ENCODE results near the gene SGMS1.

The SGMS1 gene

DNA sequence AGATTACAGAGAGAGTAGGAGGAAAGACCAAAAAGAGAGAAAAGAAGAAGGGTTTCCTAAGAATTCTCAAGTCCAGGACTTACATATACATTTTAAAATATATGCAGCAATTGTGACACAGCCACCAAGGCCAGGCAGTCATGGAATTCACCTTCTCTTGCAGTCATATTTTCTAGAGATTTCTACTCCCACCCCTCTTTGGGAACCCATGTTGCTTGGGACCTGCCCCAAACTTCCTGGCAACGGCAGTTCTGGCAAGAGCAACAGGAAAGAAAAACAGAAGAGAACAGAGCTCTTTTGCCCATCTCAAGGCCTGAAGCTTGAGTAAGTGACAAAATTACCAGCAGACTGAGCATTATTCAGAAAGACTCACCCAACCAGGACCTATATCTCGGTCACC is 244.1 kb downstream of the SGMS1 start:
- no peaks in the 10 kb centered on the region for H3K9me2 ChIP-seq (replicated peaks; ENCODE audit: insufficient read depth, low read length)
- H3K4me2 ChIP-seq (ENCODE audit: low read depth, low read length, poor library complexity, severe bottlenecking) = no peak overlapping the region
- no peaks in the 10 kb centered on the region for H3F3A ChIP-seq (ENCODE audit: insufficient read depth)
- no peaks in the 10 kb centered on the region for H3K27me3 ChIP-seq (ENCODE audit: low read length)
- no peak overlapping the region for H3K27ac ChIP-seq (ENCODE audit: low read depth, low read length)
- H2AFZ ChIP-seq (ENCODE audit: low read depth, low read length, severe bottlenecking) = no peak overlapping the region
- no peak overlapping the region for H3K9ac ChIP-seq (ENCODE audit: low read length)
- H3K79me2 ChIP-seq (ENCODE audit: insufficient read depth, low read length) = no peaks in the 10 kb centered on the region
- no peaks in the 10 kb centered on the region for H4K20me1 ChIP-seq (ENCODE audit: low read depth, low read length)
- no peak overlapping the region for H3K4me3 ChIP-seq (ENCODE audit: insufficient read depth, low read length, poor library complexity, severe bottlenecking)
- H3K9me3 ChIP-seq (ENCODE audit: insufficient read depth, low read length) = no peaks in the 10 kb centered on the region
- TF ChIP-seq EZH2phosphoT487 (conservative IDR thresholded peaks at IDR 0.05; ENCODE audit: low read length) = no peak
- TF ChIP-seq, protein P1, sequence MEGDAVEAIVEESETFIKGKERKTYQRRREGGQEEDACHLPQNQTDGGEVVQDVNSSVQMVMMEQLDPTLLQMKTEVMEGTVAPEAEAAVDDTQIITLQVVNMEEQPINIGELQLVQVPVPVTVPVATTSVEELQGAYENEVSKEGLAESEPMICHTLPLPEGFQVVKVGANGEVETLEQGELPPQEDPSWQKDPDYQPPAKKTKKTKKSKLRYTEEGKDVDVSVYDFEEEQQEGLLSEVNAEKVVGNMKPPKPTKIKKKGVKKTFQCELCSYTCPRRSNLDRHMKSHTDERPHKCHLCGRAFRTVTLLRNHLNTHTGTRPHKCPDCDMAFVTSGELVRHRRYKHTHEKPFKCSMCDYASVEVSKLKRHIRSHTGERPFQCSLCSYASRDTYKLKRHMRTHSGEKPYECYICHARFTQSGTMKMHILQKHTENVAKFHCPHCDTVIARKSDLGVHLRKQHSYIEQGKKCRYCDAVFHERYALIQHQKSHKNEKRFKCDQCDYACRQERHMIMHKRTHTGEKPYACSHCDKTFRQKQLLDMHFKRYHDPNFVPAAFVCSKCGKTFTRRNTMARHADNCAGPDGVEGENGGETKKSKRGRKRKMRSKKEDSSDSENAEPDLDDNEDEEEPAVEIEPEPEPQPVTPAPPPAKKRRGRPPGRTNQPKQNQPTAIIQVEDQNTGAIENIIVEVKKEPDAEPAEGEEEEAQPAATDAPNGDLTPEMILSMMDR (IDR thresholded peaks at IDR 0.05; ENCODE audit: insufficient read depth, low read length, poor library complexity, severe bottlenecking) = no peak
- no peaks in the 10 kb centered on the region for H3K36me3 ChIP-seq (ENCODE audit: low read length)

DNA sequence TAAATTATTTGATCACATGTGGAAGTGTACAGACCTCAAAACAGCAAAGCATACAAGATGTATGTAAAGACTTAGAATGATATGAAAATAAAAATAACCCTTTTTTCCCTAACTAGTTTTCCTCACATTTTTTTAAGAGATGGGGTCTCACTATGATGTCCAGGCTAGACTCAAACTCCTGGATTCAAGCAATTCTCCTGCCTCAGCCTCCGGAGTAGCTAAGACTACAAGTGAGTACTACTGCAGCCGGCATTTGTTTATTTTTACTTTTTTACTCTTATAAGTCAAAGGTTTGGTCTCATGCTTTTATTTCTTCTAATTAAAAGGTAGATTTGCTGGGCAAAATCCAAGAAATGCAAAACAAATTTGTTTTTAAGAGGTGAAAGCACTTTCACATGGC is 248.0 kb downstream of the SGMS1 start:
- TF ChIP-seq, protein P1 (IDR thresholded peaks at IDR 0.05; ENCODE audit: insufficient read depth, low read length, poor library complexity, severe bottlenecking) = no peak
- Histone ChIP-seq H3K9me2 (replicated peaks; ENCODE audit: insufficient read depth, low read length) (no peaks in the 10 kb centered on the region), H2AFZ (ENCODE audit: low read depth, low read length, severe bottlenecking) (no peak overlapping the region), H3K27me3 (ENCODE audit: low read length) (no peaks in the 10 kb centered on the region), H3K9me3 (ENCODE audit: insufficient read depth, low read length) (no peaks in the 10 kb centered on the region), H3K9ac (ENCODE audit: low read length) (no peak overlapping the region), H3K4me2 (ENCODE audit: low read depth, low read length, poor library complexity, severe bottlenecking) (no peak overlapping the region), H3K36me3 (ENCODE audit: low read length) (no peaks in the 10 kb centered on the region), H3K4me3 (ENCODE audit: insufficient read depth, low read length, poor library complexity, severe bottlenecking) (no peak overlapping the region), H3F3A (ENCODE audit: insufficient read depth) (no peaks in the 10 kb centered on the region), H4K20me1 (ENCODE audit: low read depth, low read length) (no peaks in the 10 kb centered on the region), H3K27ac (ENCODE audit: low read depth, low read length) (no peak overlapping the region), H3K79me2 (ENCODE audit: insufficient read depth, low read length) (no peaks in the 10 kb centered on the region)

DNA sequence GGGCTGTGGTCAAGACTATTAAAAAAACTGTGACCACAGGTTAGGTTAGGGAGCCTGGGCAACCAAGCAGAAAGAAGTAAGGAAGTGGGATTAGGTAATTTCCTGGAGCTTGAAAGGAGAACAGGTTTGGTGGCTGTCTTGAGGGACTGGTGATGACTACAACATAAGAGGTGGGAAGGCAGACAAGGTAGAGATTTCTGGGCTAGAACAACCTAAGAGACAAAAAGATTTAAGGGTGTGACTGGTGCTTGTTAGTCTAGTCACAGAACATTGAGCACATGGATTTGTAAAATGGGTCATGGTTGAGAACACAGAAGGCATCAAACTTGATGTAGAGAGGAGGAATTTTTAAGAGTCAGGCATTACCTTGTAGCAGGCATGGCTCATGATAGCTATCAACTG is 248.7 kb downstream of the SGMS1 start:
- Histone ChIP-seq H3K4me2 (ENCODE audit: low read depth, low read length, poor library complexity, severe bottlenecking) (no peak overlapping the region), H2AFZ (ENCODE audit: low read depth, low read length, severe bottlenecking) (no peak overlapping the region), H4K20me1 (ENCODE audit: low read depth, low read length) (no peaks in the 10 kb centered on the region), H3K79me2 (ENCODE audit: insufficient read depth, low read length) (no peaks in the 10 kb centered on the region), H3K4me3 (ENCODE audit: insufficient read depth, low read length, poor library complexity, severe bottlenecking) (no peak overlapping the region), H3K9ac (ENCODE audit: low read length) (no peak overlapping the region), H3F3A (ENCODE audit: insufficient read depth) (no peaks in the 10 kb centered on the region), H3K9me2 (replicated peaks; ENCODE audit: insufficient read depth, low read length) (no peaks in the 10 kb centered on the region), H3K27ac (ENCODE audit: low read depth, low read length) (no peak overlapping the region), H3K9me3 (ENCODE audit: insufficient read depth, low read length) (no peaks in the 10 kb centered on the region), H3K27me3 (ENCODE audit: low read length) (no peaks in the 10 kb centered on the region), H3K36me3 (ENCODE audit: low read length) (no peaks in the 10 kb centered on the region)
- no peak for TF ChIP-seq EZH2phosphoT487 (conservative IDR thresholded peaks at IDR 0.05; ENCODE audit: low read length)
- TF ChIP-seq, protein P1 (IDR thresholded peaks at IDR 0.05; ENCODE audit: insufficient read depth, low read length, poor library complexity, severe bottlenecking) = no peak
